HEK293 (cell line): Measurements from ENCODE around the gene XYLB.

Experiments used
- GLI2 ChIP-seq: fragments of 450-650 bp; formaldehyde crosslinking; IDR thresholded peaks from 2 replicates; pipeline ENCODE4; 2017; ENCODE audit warnings: missing biosample characterization, missing genetic modification characterization, low read depth, borderline replicate concordance
- TF ChIP-seq, protein P1 (sequence below): fragments of 450-650 bp; formaldehyde crosslinking; IDR thresholded peaks from 2 replicates; pipeline ENCODE4 v1.5.1; 2016; ENCODE audit warnings: missing biosample characterization, missing genetic modification characterization

GRCh38 chr3:38343797-38344594 lies 2.6 kb upstream of the XYLB start:
- no peak for TF ChIP-seq GLI2 (tag by site-specific recombination)
- TF ChIP-seq, protein P1, sequence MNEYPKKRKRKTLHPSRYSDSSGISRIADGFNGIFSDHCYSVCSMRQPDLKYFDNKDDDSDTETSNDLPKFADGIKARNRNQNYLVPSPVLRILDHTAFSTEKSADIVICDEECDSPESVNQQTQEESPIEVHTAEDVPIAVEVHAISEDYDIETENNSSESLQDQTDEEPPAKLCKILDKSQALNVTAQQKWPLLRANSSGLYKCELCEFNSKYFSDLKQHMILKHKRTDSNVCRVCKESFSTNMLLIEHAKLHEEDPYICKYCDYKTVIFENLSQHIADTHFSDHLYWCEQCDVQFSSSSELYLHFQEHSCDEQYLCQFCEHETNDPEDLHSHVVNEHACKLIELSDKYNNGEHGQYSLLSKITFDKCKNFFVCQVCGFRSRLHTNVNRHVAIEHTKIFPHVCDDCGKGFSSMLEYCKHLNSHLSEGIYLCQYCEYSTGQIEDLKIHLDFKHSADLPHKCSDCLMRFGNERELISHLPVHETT (tag by site-specific recombination), result no peak
